GM19455 (cell line): ENCODE data around the gene RHBDL1.

ENCODE experiments used
- ATAC-seq: cut with Tn5 transposase; IDR thresholded peaks from one replicate; pipeline ENCODE4 v1.9.1; 2021; ENCODE audit not compliant: unreplicated experiment

RHBDL1 gene

DNA sequence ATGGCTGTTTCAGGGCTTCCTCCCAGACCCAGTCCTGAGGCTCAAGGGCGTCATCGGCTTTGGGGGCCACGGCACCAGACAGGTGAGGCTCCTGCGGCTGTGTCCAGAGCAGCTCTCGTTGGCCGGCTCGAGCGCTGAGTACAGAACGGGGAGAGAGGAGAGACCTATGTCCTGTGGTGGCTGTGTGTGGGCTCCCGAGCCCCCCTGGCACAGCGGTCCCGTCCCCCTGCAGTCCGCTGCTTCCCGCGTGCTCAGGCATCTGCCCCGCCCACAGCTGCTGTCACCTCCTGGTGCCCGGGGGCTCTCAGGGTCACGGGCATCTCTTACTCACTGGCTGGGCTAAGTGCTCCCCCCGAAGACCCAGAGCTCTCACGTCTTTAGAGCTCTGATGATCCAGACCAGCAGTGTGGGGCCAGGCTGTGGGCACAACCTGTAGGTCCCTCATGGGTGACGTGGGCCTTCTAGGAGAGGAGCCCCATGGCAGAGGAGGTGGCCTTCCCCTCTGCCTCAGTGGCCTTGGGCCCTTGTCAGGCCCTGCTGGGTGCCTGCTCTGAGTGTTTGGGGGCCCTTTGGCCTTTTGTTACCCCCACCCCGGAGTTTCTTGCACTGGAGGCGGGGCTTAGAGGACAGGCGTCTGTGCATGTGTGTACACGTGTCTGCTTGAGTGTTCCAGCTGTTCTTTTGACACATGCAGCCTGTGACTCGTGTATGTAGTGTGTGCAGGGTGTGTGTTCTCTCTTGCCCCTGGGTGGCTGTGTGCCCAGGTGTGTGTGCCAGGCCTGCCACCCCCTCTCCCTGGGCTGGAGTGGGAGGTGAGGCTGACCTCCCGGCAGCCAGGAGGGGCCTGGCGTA lies 22.8 kb upstream of the RHBDL1 start:
- ATAC-seq = no peak

DNA sequence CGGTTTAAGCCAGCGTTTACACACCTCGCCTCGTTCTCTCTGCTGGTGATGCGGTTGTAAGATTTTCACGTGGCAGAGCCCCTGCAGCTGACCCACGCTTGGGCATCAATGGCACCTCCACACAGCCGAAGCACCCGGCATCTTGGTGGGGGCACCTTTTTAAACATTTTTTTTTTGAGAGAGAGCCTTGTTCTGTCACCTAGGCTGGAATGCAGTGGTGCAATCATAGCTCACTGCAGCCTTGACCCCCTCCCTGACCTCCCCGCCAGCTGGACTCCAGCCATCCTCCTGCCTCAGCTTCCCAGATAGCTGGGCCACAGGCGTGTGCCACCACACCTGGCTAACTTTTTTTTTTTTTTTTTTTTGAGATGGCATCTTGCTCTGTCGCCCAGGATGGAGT lies 21.4 kb upstream of the RHBDL1 start:
- no peak for ATAC-seq

DNA sequence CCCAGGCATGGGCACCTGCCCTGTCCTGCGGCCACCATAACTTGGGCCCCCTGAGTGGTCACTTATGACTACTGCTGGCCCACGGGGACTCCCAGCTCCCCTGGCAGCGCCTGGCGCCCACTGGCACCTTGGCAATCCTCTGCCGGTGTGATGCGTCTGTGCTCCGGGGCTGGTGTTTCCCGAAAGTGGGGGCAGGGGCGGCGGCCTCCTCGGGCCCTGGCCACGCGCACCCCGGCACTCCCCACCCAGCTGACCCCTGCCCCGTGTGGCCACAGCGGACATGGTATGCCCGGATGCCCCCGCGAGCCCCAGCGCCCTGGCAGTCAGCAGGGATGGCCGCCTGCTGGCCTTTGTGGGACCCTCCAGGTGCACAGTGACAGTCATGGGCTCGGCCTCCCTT lies 18.0 kb upstream of the RHBDL1 start:
- ATAC-seq = no peak

DNA sequence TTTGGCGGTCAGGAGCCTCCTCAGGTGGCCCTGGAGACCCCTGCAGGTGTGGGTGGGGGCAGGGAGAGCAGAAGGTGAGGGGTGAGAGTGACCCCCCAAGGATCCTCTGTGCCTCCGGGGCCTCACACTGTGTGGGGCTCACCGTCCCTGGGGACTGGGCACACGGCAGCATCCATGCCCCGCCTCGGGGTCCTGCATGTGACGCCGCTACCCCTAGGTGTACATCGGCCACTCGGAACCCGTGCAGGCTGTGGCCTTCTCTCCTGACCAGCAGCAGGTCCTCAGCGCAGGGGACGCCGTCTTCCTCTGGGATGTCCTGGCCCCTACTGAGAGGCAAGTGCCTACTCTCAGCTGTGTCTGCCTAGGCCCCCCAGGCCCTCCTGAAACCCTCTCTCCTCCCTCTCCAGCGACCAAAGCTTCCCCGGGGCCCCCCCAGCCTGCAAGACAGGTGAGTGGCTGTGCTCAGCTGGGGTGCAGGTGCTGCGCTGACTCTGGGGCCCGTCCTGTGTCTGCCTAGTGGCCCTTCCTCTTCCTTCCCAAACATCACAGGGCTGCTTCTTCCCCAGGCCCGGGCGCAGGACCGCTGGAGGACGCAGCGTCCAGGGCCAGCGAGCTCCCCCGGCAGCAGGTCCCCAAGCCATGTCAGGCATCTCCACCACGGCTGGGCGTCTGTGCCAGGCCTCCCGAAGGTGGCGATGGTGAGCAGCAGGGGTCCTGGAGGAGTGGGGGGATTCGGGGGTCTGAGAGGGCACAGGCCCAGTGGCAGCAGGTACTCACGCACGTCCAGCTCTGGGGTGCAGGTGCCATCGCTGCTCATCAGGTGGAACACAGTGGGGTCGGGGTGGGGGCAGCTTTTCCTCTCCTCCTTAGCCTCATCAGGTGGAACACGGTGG lies 16.5 kb upstream of the RHBDL1 start:
- ATAC-seq = no peak

DNA sequence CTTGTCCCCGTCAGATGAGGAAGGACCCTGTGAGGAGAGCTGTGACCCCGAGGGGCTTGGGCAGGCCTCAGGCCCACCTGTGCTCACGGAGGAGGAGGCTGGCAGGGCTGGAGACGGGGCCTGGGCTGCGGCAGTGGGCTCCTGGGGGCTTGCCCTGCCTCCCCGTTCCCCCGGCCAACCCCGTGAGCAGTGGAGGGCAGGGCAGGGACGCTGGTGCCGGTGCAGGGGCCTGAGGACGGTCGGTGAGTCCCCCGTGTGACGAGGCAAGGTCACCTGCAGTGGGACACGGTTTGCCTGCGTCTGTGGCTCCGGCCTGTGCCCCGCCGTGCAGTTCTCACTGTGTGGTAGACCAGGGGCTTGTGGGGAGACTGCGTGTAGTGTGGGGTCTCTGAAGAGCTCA lies 15.9 kb upstream of the RHBDL1 start:
- ATAC-seq = no peak

DNA sequence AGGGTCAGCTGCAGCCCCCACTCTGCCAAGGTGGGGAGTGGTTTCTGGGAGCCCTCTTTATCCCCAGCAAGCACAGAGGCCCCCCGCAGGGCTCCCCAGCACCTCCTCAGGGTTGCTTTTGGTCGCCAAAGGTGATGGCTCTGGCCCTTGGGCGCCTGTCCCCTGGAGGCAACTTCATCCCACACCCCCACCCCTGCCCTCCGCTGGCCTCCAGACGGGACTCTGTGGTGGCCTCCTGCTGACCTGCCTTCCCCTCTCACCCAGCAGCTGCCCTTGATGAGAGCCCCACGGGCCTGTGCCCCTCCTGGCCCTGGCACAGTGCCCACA lies 15.4 kb upstream of the RHBDL1 start:
- ATAC-seq = no peak

DNA sequence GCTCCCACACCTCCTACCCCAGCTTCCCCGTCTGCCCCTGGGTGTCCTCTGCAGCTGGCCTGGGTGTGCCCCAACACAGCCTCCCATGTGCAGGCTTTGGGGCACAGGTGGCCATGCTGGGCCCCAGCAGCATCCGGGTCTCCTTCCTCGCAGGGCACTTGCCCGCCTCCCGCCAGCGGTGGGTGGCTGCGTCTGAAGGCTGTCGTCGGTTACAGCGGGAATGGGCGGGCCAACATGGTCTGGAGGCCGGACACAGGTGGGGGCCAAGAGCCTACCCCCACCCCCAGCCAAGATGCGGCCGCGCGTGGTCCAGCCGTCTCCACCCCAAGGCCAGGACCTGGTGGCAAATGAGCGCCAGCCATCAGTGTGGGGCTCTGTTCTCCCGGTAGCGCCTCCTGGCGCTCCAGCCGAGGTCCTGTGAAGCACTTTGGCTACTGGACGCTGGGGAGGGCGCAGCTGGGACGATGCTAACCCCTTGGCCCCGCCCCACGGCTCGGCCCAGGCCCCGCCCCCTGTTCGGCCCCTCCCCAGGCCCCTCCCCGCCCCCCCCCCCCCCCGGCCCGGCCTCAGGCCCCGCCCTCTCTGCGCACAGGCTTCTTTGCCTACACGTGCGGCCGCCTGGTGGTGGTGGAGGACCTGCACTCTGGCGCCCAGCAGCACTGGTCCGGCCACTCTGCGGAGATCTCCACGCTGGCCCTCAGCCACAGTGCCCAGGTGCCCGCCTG lies 14.8 kb upstream of the RHBDL1 start:
- no peak for ATAC-seq

DNA sequence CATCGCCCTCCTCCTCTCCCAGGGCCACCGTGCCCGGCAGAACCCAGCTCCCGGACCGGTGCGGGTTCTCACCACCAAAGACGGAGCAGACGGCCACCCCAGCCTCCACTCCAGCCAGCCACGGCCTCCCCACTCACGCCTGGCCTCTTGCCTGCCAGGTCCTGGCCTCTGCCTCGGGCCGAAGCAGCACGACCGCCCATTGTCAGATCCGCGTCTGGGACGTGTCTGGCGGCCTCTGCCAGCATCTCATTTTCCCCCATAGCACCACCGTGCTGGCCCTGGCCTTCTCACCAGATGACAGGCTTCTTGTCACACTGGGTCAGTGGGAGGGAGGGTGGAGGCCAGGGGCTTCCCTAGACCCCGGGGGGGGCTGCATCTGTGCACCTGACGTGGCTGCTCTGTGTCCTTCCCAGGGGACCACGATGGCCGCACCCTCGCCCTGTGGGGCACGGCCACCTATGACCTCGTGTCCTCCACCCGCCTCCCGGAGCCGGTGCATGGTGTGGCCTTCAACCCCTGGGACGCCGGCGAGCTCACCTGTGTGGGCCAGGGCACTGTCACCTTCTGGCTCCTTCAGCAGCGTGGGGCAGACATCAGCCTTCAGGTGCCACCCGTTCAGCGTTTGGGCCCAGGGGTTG lies 14.2 kb upstream of the RHBDL1 start:
- ATAC-seq = no peak

DNA sequence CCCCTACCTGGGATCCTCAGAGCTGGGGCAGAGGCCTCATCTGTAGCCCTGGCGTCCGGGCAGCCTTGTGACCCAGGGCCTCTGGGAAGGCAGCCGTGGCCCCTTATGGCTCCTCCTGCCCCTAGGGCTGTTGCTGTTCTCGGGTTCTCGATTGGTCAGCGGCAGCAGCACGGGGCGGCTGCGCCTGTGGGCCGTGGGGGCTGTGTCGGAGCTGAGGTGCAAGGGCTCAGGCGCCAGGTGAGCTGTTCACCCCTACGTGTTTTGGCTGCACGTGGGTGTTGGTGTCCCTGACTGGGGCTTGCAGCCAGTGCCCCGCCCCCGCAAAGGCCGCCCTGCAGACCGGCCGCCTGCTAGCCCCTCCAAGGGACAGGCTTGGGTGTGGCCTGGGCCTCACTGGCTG lies 13.4 kb upstream of the RHBDL1 start:
- no peak for ATAC-seq

DNA sequence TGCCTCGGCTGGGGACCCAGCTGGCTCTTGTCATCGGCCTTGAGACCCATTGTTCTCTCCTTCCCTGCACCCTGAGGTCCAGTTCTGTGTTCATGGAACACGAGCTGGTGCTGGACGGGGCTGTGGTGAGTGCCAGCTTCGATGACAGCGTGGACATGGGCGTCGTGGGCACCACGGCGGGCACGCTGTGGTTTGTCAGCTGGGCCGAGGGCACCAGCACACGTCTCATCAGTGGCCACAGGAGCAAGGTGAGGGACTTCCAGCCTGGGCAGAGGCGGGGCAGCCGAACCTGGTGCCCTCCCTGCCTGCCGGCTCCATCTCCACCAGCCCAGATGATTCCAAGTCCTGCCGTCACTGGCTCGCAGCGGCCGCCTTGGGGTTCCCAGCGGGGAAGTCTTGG lies 12.9 kb upstream of the RHBDL1 start:
- no peak for ATAC-seq

DNA sequence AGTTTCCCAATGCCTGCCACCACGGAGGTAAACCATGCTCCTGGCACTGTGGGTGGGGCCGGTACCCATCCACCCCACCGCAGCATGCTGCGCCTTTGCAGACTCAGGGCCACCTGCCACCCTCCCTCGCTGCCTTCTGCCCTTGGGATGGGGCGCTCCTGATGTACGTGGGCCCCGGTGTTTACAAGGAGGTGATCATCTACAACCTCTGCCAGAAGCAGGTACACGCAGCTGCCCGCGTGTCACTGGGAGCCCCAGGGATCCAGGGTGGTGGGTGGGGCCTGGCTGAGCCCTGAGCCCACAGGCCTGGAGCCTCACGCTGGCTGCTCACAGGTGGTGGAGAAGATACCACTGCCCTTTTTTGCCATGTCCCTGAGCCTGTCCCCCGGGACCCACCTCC lies 8.9 kb upstream of the RHBDL1 start:
- no peak for ATAC-seq

DNA sequence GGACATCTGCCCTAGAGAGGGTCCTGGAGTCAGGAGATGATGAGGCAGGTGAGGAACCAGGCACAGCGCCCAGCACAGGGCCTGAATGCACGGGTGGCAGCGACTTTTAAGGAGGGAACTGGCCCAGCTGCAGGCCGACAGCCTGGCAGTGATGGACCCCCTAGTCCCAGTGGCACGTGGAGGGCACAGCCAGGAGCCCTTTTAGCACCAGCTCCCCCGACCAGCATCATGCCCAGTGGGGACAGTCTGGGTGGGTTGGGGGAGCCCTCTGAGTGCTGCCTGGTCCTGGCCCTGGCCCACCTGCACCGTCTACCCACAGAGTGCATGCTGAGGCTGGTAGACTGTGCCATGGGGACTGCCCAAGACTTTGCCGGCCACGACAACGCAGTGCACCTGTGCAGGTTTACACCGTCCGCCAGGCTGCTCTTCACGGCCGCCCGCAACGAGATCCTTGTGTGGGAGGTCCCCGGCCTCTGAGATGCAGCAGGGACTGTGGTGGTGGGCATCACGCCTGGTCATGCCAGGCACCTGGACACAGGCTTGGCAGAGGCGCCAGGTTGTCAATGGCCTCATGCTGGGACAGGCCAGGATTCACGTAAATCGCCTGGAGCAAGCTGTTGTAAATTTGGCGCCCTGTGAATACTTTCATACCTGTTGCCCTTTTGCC lies 8.2 kb upstream of the RHBDL1 start:
- ATAC-seq = no peak

DNA sequence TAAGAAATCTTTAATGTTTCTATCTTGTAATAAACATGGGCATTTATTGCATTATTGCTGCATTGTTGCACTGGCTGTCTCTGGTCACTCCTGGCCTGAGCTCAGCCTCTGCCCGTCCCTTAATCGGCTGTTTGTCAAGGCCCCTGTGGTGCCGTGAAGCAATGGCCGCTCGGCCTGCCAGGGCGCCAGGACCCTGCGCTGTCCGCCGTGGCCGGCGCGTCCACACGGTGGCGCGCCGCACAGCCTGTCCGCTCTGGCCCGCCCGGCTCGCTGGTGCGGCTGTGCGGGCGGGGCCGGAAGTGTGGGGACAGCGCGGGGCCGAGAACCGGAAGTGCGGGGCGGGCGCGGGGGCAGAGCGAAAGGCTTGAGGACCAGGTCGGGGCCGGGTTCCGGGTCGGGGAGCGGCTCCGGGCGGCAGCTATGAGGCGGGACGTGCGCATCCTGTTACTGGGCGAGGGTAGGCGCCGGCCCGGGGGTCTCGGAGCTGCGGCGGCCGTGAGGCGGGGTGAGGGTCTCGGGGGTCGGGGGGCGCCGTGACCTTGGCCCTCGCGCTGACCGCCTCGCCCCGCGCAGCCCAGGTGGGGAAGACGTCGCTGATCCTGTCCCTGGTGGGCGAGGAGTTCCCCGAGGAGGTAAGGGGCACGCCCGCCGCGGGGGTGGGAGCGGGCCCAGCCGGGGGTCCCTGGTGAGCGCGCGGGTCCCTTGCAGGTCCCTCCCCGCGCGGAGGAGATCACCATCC lies 7.5 kb upstream of the RHBDL1 start, which contains the start of gene RHOT2:
TSS of gene RHOT2 (plus strand) at position 353 of the 739 bp plus-strand sequence. CDS start at position 421, 68 bp downstream.
- ATAC-seq = peak; percentile 66

DNA sequence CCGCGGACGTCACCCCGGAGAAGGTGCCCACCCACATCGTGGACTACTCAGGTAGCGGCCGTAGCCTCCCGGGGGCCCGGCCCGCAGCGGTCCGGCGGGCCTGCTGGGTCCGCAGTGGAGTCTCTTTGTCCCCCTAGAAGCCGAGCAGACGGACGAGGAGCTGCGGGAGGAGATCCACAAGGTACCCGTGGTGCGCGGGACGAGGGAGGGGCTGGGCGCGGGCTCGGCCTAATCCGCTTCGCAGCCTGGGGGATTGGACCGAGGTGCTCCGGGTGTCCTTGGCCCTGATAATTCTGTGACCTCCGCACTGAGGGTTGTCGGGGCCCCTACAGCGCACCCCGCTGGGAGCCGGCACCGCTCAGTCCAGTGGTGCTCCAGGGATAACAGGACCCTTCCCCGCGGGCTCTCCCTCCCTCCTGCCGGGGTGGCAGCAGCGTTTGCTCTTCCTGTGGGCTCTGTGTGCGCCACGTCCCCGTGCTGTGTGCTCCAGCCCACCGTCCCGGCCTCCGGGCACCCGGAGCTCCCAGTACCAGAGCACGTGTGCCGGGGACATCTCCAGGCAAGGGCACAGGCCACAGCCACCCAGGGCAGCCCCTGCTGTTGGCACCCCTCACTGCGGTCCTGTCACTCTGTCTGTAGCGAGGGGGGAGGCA lies 6.8 kb upstream of the RHBDL1 start:
- no peak for ATAC-seq

DNA sequence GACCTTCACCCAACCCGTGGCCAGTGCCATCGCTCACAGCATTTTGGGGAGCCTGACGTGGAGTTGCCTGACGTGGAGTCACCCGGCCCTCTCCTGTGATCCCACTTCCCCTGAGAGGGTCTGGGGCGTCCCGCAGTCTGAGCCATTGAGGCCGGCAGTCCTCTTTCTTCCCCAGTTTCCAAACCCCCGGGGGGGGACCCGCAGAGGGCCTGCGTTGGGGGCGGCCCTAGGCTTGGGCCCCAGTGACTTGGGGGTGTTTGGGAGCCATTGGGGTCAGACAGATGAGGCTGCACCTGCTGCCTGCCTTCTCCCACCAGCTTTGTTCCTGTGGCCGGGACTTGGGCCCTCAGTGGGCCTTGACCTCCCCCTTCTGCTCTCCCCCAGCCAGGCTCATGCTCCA lies 5.8 kb upstream of the RHBDL1 start:
- ATAC-seq = no peak

DNA sequence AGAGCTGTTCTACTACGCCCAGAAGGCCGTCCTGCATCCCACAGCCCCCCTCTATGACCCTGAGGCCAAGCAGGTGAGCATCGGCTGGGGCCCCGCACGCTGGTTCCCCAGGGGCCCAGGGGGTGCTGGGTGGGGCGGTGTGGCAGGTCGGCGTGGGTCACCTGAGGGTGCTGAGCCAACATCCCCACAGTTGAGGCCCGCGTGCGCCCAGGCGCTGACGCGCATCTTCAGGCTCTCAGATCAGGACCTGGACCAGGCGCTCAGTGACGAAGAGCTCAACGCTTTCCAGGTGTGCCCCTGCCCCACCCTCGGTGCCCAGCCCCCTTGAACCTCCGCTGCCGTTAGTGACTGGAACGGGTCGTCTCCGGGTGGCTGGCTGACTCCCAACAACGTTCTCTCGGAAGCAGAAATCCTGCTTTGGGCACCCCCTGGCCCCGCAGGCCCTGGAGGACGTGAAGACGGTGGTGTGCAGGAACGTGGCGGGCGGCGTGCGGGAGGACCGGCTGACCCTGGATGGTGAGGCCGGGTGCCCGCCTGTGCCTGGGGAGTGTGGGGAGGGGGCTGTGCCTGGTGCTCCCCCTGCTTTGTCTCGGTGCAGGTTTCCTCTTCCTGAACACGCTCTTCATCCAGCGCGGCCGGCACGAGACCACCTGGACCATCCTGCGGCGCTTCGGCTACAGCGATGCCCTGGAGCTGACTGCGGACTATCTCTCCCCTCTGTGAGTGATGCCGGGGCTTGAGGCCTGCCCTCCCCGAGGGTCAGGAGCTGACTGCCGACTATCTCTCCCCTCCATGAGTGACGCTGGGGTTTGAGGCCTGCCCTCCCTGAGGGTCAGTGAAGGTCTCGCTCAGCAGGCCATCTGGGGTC lies 4.8 kb upstream of the RHBDL1 start:
- ATAC-seq = no peak

DNA sequence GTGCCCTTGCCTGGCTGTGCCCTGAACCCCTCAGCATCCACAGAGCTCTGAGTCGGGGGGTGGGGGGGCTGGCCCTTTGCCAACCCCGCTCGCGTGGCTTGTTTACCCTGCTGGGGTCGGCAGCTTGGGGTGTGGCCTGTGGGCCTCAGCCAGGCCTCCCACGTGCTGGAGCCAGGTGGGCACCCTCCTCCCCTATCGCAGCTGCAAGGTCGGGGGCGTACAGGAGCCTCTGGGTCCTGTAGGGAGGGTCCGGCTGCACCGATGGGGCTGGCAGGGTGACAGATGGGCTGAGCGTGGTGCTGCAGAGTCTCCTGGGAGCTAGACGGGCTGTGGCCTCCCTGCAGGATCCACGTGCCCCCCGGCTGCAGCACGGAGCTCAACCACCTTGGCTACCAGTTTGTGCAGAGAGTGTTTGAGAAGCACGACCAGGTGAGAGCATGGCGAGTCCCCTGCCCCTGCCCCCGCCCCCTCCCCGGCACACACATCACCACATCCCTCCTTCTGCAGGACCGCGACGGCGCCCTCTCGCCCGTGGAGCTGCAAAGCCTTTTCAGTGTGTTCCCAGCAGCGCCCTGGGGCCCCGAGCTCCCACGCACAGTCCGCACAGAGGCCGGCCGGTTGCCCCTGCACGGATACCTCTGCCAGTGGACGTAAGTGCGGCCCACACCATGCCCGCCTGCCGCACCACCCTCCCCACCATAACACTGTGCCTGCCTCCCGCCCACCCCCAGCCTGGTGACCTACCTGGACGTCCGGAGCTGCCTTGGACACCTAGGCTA lies 3.9 kb upstream of the RHBDL1 start:
- no peak for ATAC-seq

DNA sequence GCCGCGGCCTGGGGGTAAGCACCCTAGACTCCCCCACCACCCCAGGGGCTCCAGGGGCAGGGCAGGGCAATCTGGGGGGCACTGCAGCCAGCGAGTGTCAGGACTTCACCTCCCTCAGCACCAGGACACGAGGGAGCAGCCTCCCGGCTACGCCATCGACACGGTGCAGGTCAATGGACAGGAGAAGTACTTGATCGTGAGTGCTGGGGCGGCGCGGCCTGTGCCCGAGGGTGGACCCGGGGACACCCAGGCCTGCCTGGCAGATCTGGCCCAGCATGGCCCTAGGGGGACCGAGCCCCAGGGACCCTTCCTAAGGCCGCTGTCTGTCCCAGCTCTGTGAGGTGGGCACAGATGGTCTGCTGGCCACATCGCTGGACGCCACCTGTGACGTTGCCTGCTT lies 3.1 kb upstream of the RHBDL1 start:
- ATAC-seq = no peak
